B cell (primary cell): ENCODE measurements around the gene SLC35F5. TPM values are rescaled to one million over a fixed set of nuclear protein-coding genes. Genes with fewer than 3 reads are reported as not detected.

Source experiments
- ATAC-seq: fragments of 200-7000 bp; cut with Tn5 transposase; one replicate; pipeline ENCODE4 v1.10.0; 2021; ENCODE audit warnings: low read depth, mild to moderate bottlenecking, moderate number of reproducible peaks, moderate library complexity
- CTCF ChIA-PET: fragments of 350-600 bp; sonication (Branson Sonifier 250); formaldehyde crosslinking; loops from one replicate; lab custom pipeline; 2021; ENCODE audit warnings: antibody characterized with exemption, inconsistent platforms; lab: Charles Lee
- POLR2A ChIA-PET: fragments of 350-600 bp; sonication (Branson Sonifier 250); formaldehyde crosslinking; loops from one replicate; lab custom pipeline; 2021; ENCODE audit warnings: antibody characterized with exemption; lab: Charles Lee
- DNase-seq: peaks from one replicate; pipeline ENCODE4 v3.0.0; 2013
- H2AFZ ChIP-seq: 2 replicates; pipeline ENCODE4 v1.6.1; 2012; ENCODE audit warnings: mild to moderate bottlenecking, low read depth, low read length; ENCODE audit not compliant: insufficient read depth, poor library complexity, severe bottlenecking
- H3K27ac ChIP-seq, 2 donors: 1 replicate in 1 of 2; 2 replicates in 1 of 2; pipeline ENCODE4 v1.5.1; 2012 to 2013; ENCODE audit warnings: low read length in 2 of 2, mild to moderate bottlenecking in 2 of 2, moderate library complexity in 1 of 2
- H3K27me3 ChIP-seq, 4 experiments: fragments of 200-600 bp in 1 of 4; sonication (generic) in 1 of 4; replicated peaks in 1 of 4; 1 replicate in 2 of 4; 2 replicates in 2 of 4; pipeline versions ENCODE4 v1.6.1 to v1.7.0; 2013 to 2016; ENCODE audit warnings: low read length in 3 of 4, mild to moderate bottlenecking in 2 of 4, mixed read lengths in 1 of 4, moderate library complexity in 1 of 4; ENCODE audit not compliant: insufficient read depth in 4 of 4, control insufficient read depth in 3 of 4; ENCODE audit errors: control extremely low read depth in 1 of 4
- H3K36me3 ChIP-seq, 2 experiments: replicated peaks in 1 of 2; 1 replicate in 1 of 2; 2 replicates in 1 of 2; pipeline versions ENCODE4 v1.6.1 to v1.7.1; 2013; ENCODE audit warnings: low read length in 1 of 2; ENCODE audit not compliant: insufficient read depth in 2 of 2, control insufficient read depth in 1 of 2; ENCODE audit errors: control extremely low read depth in 1 of 2, extremely low read depth in 1 of 2
- H3K4me1 ChIP-seq, 2 donors: fragments of 200-600 bp in 1 of 2; sonication (generic) in 1 of 2; 1 replicate in 1 of 2; 2 replicates in 1 of 2; pipeline versions ENCODE4 v1.5.1 to v1.6.1; 2013 to 2017; ENCODE audit warnings: low read length in 2 of 2; ENCODE audit not compliant: control insufficient read depth in 2 of 2, insufficient read depth in 2 of 2
- H3K4me2 ChIP-seq: replicated peaks from 2 replicates; pipeline ENCODE3; 2012; ENCODE audit warnings: mild to moderate bottlenecking, low read depth, low read length; ENCODE audit not compliant: poor library complexity, severe bottlenecking
- H3K4me3 ChIP-seq, 5 experiments: fragments of 200-600 bp in 1 of 5; sonication (generic) in 1 of 5; 1 replicate in 3 of 5; 2 replicates in 2 of 5; pipeline versions ENCODE4 v1.5.1 to v1.7.0; 2011 to 2016; ENCODE audit warnings: low read length in 4 of 5, mild to moderate bottlenecking in 4 of 5, low read depth in 2 of 5, control low read depth in 1 of 5, moderate library complexity in 1 of 5; ENCODE audit not compliant: insufficient read depth in 1 of 5; ENCODE audit errors: control extremely low read depth in 1 of 5, extremely low read depth in 1 of 5
- H3K79me2 ChIP-seq: fragments of 200-600 bp; sonication (generic); one replicate; pipeline ENCODE4 v1.6.0; 2016; ENCODE audit warnings: low read length; ENCODE audit not compliant: control insufficient read depth, insufficient read depth
- H3K9ac ChIP-seq: fragments of 200-600 bp; sonication (generic); 2 replicates; pipeline ENCODE4 v1.6.1; 2017; ENCODE audit warnings: mild to moderate bottlenecking, low read length, moderate library complexity
- H3K9me3 ChIP-seq, 3 donors: one replicate each; pipeline versions ENCODE4 v1.6.1 to v1.7.1; 2013; ENCODE audit warnings: low read length in 2 of 3; ENCODE audit not compliant: control insufficient read depth in 2 of 3, insufficient read depth in 1 of 3; ENCODE audit errors: control extremely low read depth in 1 of 3
- H4K20me1 ChIP-seq: 2 replicates; pipeline ENCODE4 v1.6.0; 2012; ENCODE audit warnings: mild to moderate bottlenecking, low read length; ENCODE audit not compliant: insufficient read depth, control insufficient read depth, poor library complexity, severe bottlenecking
- H3K27ac Mint-ChIP-seq: one replicate; pipeline ENCODE4 v1.8.0; 2021; ENCODE audit warnings: mixed read lengths
- H3K27me3 Mint-ChIP-seq: one replicate; pipeline ENCODE4 v1.8.0; 2021; ENCODE audit warnings: mixed read lengths
- H3K4me1 Mint-ChIP-seq: one replicate; pipeline ENCODE4 v1.8.0; 2021; ENCODE audit warnings: mixed read lengths
- H3K4me3 Mint-ChIP-seq: one replicate; pipeline ENCODE4 v1.8.0; 2021; ENCODE audit warnings: mixed read lengths
- H3K9me3 Mint-ChIP-seq: one replicate; pipeline ENCODE4 v1.8.0; 2022; ENCODE audit warnings: mixed read lengths; ENCODE audit not compliant: insufficient read depth
- EZH2 ChIP-seq: IDR thresholded peaks from 2 replicates; pipeline ENCODE4 v1.6.1; 2012; ENCODE audit warnings: borderline replicate concordance, low read depth, mild to moderate bottlenecking, moderate library complexity, low read length; ENCODE audit not compliant: insufficient read depth, poor library complexity, severe bottlenecking
- whole genome bisulfite sequencing: methylation state at CpG from one replicate; pipeline ENCODE4 v1.1.5; 2013; ENCODE audit warnings: missing lambda C conversion rate; ENCODE audit not compliant: insufficient coverage; 5-methylcytosine and 5-hydroxymethylcytosine counted together
- intact Hi-C: fragments of 100-400 bp; cut with micrococcal nuclease; formaldehyde crosslinking; loops from one replicate; pipeline ENCODE4 v1.10.0; 2022
- polyA plus RNA-seq: library from polyadenylated mRNA; depleted of rRNA; stranded (reverse); fragments of >200 nt; gene quantifications from 2 replicates; pipeline ENCODE4 v1.2.3, GENCODE V29; 2012
- total RNA-seq, 2 donors: library from RNA; stranded (reverse); fragments of 120-200 nt in 1 of 2; gene quantifications; 1 replicate in 1 of 2; 2 replicates in 1 of 2; pipeline versions ENCODE4 v1.2.3 to v1.2.4, GENCODE V29; 2013 to 2022
- TF ChIP-seq, protein P1 (sequence below): fragments of 200-600 bp; IDR thresholded peaks from one replicate; pipeline ENCODE4 v1.8.0; 2022; ENCODE audit warnings: antibody characterized with exemption, mild to moderate bottlenecking

Gene SLC35F5
- total and polyA plus RNA-seq, 2 donors (not counting 1 experiment from before 2014, with no cell fraction given): 9.8 to 75.5 TPM

DNA sequence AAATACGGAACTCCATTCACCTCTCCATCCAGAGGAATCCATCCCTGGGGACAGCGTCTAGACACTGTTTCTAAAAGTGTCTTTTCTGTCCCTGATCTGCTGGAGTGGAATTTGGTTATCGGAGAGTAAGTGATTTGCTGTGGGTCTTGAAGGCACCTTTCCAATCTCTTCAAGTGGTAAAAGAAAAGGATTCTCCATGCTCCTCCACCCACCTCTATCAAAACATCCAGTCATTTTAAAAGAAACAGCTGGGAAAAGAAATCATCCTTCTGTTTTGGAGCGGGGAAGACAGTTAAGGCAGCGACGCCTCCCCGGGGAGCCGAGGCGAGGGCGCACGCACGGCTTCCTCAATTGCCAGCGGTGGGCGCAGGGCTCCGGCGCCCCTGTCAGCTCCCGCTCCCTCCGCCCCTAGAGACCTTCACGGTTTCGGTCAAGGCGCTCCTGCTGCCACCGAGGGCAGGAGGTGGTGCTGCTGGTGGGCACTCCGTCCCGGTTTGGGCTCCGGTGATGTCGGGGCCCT is 547 bp downstream of the SLC35F5 start:
- Mint-ChIP-seq H3K4me3 (peak overlapping the region; percentile 92), H3K9me3 (no peaks in the 10 kb centered on the region), H3K27me3 (no peaks in the 10 kb centered on the region), H3K4me1 (peaks cover 30% of the 10 kb centered on the region), H3K27ac (peak overlapping the region; percentile 98)
- Histone ChIP-seq H3K9me3 (no peaks in the 10 kb centered on the region), H3K9ac (peak overlapping the region; percentile 92), H4K20me1 (peaks cover 7% of the 10 kb centered on the region), H3K27me3 (no peaks in the 10 kb centered on the region), H3K4me3 (peak overlapping the region; percentile 65 to 93 (median 79)), H3K36me3 (peaks cover 0 to 7% of the 10 kb centered on the region in 2 experiments), H3K79me2 (peaks cover 54% of the 10 kb centered on the region), H3K4me1 (peaks cover 14 to 18% of the 10 kb centered on the region in 2 donors), H3K4me2 (peak overlapping the region; percentile 80), H3K27ac (peak overlapping the region; percentile 67 to 87), H2AFZ (peak overlapping the region; percentile 94)
- ATAC-seq (peak; percentile 35), DNase-seq (no peak)
- TF ChIP-seq, protein P1, sequence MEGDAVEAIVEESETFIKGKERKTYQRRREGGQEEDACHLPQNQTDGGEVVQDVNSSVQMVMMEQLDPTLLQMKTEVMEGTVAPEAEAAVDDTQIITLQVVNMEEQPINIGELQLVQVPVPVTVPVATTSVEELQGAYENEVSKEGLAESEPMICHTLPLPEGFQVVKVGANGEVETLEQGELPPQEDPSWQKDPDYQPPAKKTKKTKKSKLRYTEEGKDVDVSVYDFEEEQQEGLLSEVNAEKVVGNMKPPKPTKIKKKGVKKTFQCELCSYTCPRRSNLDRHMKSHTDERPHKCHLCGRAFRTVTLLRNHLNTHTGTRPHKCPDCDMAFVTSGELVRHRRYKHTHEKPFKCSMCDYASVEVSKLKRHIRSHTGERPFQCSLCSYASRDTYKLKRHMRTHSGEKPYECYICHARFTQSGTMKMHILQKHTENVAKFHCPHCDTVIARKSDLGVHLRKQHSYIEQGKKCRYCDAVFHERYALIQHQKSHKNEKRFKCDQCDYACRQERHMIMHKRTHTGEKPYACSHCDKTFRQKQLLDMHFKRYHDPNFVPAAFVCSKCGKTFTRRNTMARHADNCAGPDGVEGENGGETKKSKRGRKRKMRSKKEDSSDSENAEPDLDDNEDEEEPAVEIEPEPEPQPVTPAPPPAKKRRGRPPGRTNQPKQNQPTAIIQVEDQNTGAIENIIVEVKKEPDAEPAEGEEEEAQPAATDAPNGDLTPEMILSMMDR: no peak
- TF ChIP-seq EZH2: no peak
- POLR2A ChIA-PET: interaction anchor here (1.0 to 2.7 kb wide), 11 partner anchors 55 to 154 kb away, joined by 4 to 33 read pairs (median 6); partner anchors contain the start of gene ACTR3
- CTCF ChIA-PET: interaction anchor here (0.6 to 3.3 kb wide), 7 partner anchors 56 to 331 kb away, joined by 3 to 14 read pairs (median 4); partner anchors contain the start of gene ACTR3
- under 1% methylated on average over 23 of the region's 26 CpGs for WGBS
- intact Hi-C loops: loop anchor here (1.0 kb wide), 3 partner anchors 103 to 167 kb away; partner anchors contain the start of gene ACTR3
